ENCODE measurements around the gene C10orf71.

Gene C10orf71

GRCh38 chr10:49356181-49356580 is 57.2 kb downstream of the C10orf71 start:
- DNase-seq (ENCODE audit: low spot score in 2 of 2): no peak
- no peak overlapping the region for H3K4me3 Mint-ChIP-seq
- H3K4me1 Mint-ChIP-seq: no peaks in the 10 kb centered on the region
- H3K36me3 Mint-ChIP-seq (ENCODE audit: insufficient read depth): no peaks in the 10 kb centered on the region
- H3K27me3 Mint-ChIP-seq: peaks cover 4% of the 10 kb centered on the region
- H3K9me3 Mint-ChIP-seq: no peaks in the 10 kb centered on the region
- no peak for ATAC-seq (replicated peaks; ENCODE audit: extremely low read depth, poor library complexity, severe bottlenecking)
- no peak overlapping the region for H3K27ac Mint-ChIP-seq (ENCODE audit: low read depth)

GRCh38 chr10:49356944-49357343 is 58.0 kb downstream of the C10orf71 start:
- DNase-seq (ENCODE audit: low spot score in 2 of 2): no peak
- Mint-ChIP-seq H3K27me3 (peaks cover 2% of the 10 kb centered on the region), H3K36me3 (ENCODE audit: insufficient read depth) (no peaks in the 10 kb centered on the region), H3K27ac (ENCODE audit: low read depth) (no peak overlapping the region), H3K4me1 (no peaks in the 10 kb centered on the region), H3K4me3 (no peak overlapping the region), H3K9me3 (no peaks in the 10 kb centered on the region)
- ATAC-seq (replicated peaks; ENCODE audit: extremely low read depth, poor library complexity, severe bottlenecking): no peak

DNA sequence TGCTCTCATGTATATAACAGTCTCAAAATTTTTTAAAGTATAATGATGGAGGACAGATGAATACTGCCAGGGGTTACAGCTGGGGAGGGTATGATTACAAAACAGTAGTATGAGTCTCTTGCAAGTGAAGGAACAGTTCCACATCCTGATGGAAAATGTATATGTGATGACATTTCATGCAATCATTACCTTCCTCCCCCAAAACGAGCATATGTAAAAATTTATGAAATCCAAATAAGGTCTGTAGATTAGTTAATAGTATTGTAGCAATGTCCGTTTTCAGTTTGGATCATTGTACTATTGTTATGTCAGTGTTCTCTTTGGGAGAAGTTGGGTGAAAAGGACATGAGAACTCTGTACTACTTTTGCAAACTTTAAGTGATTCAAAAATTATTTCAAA is 58.9 kb downstream of the C10orf71 start:
- H3K36me3 Mint-ChIP-seq (ENCODE audit: insufficient read depth): no peaks in the 10 kb centered on the region
- H3K9me3 Mint-ChIP-seq: no peaks in the 10 kb centered on the region
- ATAC-seq (replicated peaks; ENCODE audit: extremely low read depth, poor library complexity, severe bottlenecking): no peak

DNA sequence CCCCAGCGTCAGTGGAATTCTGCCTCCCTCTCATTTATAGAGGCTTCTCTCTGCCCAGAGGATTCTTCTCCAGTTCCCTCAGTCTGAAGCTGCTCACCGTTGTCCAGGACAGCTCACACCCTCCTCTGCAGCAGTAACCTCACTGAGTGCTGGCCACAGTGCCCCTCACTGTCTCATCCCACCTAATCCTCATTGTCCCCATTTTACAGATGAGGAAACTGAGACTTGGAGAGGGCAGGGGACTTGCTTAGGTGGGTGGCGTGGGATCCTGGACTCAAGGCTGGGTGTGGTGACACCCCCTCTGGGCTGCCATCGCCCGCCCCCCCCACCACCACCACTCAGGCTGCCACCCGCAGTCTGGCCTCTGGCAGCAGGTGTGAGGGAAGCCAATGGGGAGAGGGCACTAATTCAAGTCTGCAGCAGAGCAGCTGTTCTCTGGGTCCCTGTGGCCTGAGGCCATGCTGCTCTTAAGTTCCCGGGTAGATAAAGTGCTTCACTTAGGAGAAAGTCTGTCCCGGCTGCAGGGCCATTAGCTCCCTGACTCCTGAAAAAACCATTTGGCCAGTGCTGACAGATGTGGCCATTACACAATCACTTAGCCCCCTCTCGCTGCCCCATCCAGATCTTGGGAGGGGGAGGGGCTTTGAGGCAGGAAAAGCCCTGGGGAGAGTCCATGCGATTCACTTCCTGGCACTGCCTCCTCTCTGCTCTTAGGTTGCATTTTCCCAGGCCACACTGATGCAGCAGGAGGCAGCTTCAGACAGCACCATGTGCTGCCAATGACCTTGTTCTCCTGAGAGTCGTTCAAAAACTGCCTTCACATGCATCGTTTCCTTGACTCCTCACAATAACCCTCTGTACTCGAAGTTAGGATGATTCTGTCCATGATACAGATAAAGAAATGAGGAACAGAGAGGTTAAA is 60.6 kb downstream of the C10orf71 start:
- Mint-ChIP-seq H3K27me3 (peaks cover 19% of the 10 kb centered on the region), H3K4me1 (no peaks in the 10 kb centered on the region), H3K27ac (ENCODE audit: low read depth) (no peak overlapping the region), H3K9me3 (no peaks in the 10 kb centered on the region), H3K36me3 (ENCODE audit: insufficient read depth) (no peaks in the 10 kb centered on the region), H3K4me3 (no peak overlapping the region)
- no peak for ATAC-seq (replicated peaks; ENCODE audit: extremely low read depth, poor library complexity, severe bottlenecking)
- no peak for DNase-seq (ENCODE audit: low spot score in 2 of 2)

More for the DNA sequence above, 58.9 kb downstream of the C10orf71 start:
- peaks cover 11% of the 10 kb centered on the region for H3K27me3 Mint-ChIP-seq
- no peak overlapping the region for H3K4me3 Mint-ChIP-seq
- DNase-seq (ENCODE audit: low spot score in 2 of 2): no peak
- no peaks in the 10 kb centered on the region for H3K4me1 Mint-ChIP-seq
- no peak overlapping the region for H3K27ac Mint-ChIP-seq (ENCODE audit: low read depth)

GRCh38 chr10:49360271-49361177 is 61.6 kb downstream of the C10orf71 start:
- Mint-ChIP-seq H3K36me3 (ENCODE audit: insufficient read depth) (no peaks in the 10 kb centered on the region), H3K4me3 (no peak overlapping the region), H3K27me3 (peaks cover 27% of the 10 kb centered on the region), H3K27ac (ENCODE audit: low read depth) (no peak overlapping the region), H3K4me1 (no peaks in the 10 kb centered on the region), H3K9me3 (no peaks in the 10 kb centered on the region)
- ATAC-seq (replicated peaks; ENCODE audit: extremely low read depth, poor library complexity, severe bottlenecking): no peak
- DNase-seq (ENCODE audit: low spot score in 2 of 2): no peak

- Mint-ChIP-seq H3K4me1 (no peaks in the 10 kb centered on the region), H3K36me3 (ENCODE audit: insufficient read depth) (no peaks in the 10 kb centered on the region), H3K27ac (ENCODE audit: low read depth) (no peak overlapping the region), H3K9me3 (no peaks in the 10 kb centered on the region), H3K4me3 (no peak overlapping the region), H3K27me3 (peaks cover 27% of the 10 kb centered on the region)
- DNase-seq (ENCODE audit: low spot score in 2 of 2) (no peak), ATAC-seq (replicated peaks; ENCODE audit: extremely low read depth, poor library complexity, severe bottlenecking) (no peak)
Measured at GRCh38 chr10:49361178-49361554, 62.2 kb downstream of the C10orf71 start.

DNA sequence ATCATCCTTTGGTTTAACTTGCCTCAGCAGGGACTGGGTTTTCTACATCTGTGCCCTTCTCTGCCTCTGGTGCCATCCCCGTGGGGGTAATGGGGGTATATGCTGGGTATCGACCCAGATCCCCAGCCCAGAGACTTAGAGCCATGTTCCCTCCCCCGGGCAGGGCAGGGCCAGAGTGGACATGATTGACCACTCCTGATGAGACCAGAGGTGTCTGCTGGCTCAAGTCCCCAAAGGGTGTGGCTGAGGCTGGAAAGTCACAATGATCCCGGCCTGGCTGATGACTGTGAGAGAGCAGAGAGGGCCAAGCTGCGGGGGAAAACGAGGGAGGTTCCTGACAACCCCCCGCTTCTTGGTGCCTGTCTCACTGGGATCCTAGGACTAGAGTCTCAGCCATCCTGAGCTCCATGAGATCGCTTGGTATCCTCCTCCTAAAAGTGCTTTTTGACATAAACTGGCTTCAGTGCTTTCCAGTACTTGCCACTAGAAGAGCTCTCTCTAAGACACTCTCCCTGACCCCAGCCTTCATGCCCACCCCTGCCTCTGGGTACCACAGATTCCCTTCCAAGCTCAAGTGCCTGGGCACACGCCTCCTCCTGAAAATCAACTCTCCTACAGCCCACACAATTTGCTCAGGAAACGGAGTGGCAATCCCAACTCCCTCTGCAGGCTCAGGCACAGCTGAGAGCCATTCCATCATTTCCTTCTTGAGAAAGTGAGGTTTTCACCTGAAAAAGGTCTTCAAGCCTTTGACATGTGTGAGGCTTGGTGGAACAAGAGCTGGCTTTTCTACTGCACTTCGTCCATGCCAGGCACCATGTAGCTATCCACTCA is 63.0 kb downstream of the C10orf71 start:
- no peak for DNase-seq (ENCODE audit: low spot score in 2 of 2)
- no peaks in the 10 kb centered on the region for H3K4me1 Mint-ChIP-seq
- H3K27ac Mint-ChIP-seq (ENCODE audit: low read depth): no peak overlapping the region
- no peaks in the 10 kb centered on the region for H3K9me3 Mint-ChIP-seq
- ATAC-seq (replicated peaks; ENCODE audit: extremely low read depth, poor library complexity, severe bottlenecking): no peak
- H3K27me3 Mint-ChIP-seq: peaks cover 27% of the 10 kb centered on the region
- H3K4me3 Mint-ChIP-seq: no peak overlapping the region
- no peaks in the 10 kb centered on the region for H3K36me3 Mint-ChIP-seq (ENCODE audit: insufficient read depth)

DNA sequence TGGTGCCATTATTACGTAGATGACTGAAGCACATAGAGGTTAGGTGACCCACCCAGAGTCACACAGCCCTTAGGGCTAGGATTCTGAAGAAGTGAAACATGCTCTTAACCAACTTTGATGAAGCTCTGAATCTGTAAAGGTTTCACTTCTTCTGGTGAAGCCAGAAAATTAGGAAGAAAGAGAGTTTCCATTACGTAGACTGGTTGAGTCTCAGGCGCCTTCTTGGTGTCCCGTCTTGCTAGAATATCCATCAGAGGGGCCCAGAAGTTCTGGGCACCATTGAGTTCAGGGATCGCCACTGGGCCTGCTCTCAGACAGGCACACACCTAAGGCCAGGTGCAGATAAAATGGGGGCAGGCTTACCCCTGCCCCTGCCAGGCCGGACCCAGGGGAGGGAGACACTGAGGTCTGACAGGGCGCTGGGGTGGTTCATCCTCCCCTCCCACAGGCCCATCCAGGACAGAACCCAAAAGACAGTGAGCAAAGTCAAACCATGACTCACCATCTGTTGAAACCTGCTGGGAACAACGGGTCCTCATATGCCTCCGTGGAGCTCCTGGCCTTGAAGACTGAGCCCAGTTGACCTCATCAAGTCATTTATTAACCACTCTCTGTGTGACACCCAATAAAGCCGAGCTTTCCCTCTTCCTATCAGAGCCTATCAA is 63.8 kb downstream of the C10orf71 start:
- no peaks in the 10 kb centered on the region for H3K36me3 Mint-ChIP-seq (ENCODE audit: insufficient read depth)
- ATAC-seq (replicated peaks; ENCODE audit: extremely low read depth, poor library complexity, severe bottlenecking) (peak; percentile 40), DNase-seq (ENCODE audit: low spot score in 2 of 2) (no peak)
- no peaks in the 10 kb centered on the region for H3K9me3 Mint-ChIP-seq
- peak overlapping the region; percentile 44 for H3K27ac Mint-ChIP-seq (ENCODE audit: low read depth)
- H3K4me3 Mint-ChIP-seq: no peak overlapping the region
- peaks cover 30% of the 10 kb centered on the region for H3K27me3 Mint-ChIP-seq
- H3K4me1 Mint-ChIP-seq: no peaks in the 10 kb centered on the region

DNA sequence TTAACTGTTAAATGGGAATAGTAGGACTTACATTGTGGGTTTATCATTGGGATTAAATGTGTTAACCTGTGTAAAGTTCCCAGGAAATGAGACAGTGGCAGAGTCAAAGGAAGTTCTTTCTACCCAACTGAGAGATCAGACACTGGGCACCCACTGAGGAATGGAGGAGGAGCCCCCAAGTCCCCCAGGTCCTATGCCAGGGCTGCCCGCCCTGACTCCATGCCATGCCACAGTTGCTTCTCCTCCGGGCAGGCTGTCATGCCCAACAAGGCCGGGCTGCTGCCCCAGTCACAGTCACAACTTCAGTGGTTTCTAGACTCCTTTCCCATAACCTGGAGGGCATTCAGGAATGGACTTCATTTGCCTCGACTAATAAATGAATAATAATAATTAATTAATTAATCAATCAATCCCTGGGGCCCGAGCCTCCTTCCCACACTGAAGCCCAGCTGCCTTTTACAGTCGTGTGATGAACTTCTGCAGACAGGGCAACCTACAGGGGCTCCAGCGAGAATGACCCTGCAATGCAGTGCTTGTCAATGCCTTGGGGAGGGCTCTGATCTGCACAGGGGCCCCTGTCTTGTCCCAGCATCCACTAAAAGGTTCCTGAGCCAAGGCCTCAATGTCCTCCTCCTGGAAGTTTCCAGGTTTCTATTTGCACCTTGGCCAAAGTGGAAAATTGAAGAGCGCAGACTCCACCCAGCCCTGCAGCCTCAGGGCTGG is 64.5 kb downstream of the C10orf71 start:
- no peaks in the 10 kb centered on the region for H3K9me3 Mint-ChIP-seq
- H3K36me3 Mint-ChIP-seq (ENCODE audit: insufficient read depth): no peaks in the 10 kb centered on the region
- no peak for ATAC-seq (replicated peaks; ENCODE audit: extremely low read depth, poor library complexity, severe bottlenecking)
- H3K27ac Mint-ChIP-seq (ENCODE audit: low read depth): no peak overlapping the region
- no peak overlapping the region for H3K4me3 Mint-ChIP-seq
- no peaks in the 10 kb centered on the region for H3K4me1 Mint-ChIP-seq
- DNase-seq (ENCODE audit: low spot score in 2 of 2): no peak
- peaks cover 38% of the 10 kb centered on the region for H3K27me3 Mint-ChIP-seq

GRCh38 chr10:49364051-49364450 is 65.1 kb downstream of the C10orf71 start:
- no peak overlapping the region for H3K27ac Mint-ChIP-seq (ENCODE audit: low read depth)
- no peak for ATAC-seq (replicated peaks; ENCODE audit: extremely low read depth, poor library complexity, severe bottlenecking)
- H3K9me3 Mint-ChIP-seq: no peaks in the 10 kb centered on the region
- no peaks in the 10 kb centered on the region for H3K4me1 Mint-ChIP-seq
- no peak for DNase-seq (ENCODE audit: low spot score in 2 of 2)
- H3K36me3 Mint-ChIP-seq (ENCODE audit: insufficient read depth): no peaks in the 10 kb centered on the region
- H3K4me3 Mint-ChIP-seq: no peak overlapping the region
- peaks cover 42% of the 10 kb centered on the region for H3K27me3 Mint-ChIP-seq

DNA sequence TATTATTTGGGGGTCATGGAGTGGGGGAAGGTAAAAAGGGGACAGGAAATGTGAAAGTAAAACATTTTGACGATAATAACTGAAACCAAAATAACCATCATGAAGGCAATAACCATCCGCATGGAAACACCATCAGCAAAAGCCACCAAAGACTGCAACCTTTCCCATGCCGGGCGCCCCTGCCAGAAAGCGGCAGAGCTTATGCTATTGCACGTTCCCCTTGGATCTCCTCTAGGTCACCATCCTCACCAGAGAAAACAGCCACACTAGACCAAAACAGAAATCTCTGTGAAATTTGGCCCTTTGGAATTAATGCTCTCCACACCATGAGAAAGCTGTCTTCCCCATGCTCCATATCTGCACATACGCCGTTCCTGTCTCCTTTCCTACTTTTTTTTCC is 65.8 kb downstream of the C10orf71 start:
- no peaks in the 10 kb centered on the region for H3K36me3 Mint-ChIP-seq (ENCODE audit: insufficient read depth)
- H3K27ac Mint-ChIP-seq (ENCODE audit: low read depth): no peak overlapping the region

More for the DNA sequence above, 65.8 kb downstream of the C10orf71 start:
- Mint-ChIP-seq H3K4me1 (no peaks in the 10 kb centered on the region), H3K4me3 (no peak overlapping the region), H3K27me3 (peaks cover 48% of the 10 kb centered on the region), H3K9me3 (no peaks in the 10 kb centered on the region)
- no peak for ATAC-seq (replicated peaks; ENCODE audit: extremely low read depth, poor library complexity, severe bottlenecking)
- no peak for DNase-seq (ENCODE audit: low spot score in 2 of 2)
